ENCODE measurements around the gene APBB3.

DNA sequence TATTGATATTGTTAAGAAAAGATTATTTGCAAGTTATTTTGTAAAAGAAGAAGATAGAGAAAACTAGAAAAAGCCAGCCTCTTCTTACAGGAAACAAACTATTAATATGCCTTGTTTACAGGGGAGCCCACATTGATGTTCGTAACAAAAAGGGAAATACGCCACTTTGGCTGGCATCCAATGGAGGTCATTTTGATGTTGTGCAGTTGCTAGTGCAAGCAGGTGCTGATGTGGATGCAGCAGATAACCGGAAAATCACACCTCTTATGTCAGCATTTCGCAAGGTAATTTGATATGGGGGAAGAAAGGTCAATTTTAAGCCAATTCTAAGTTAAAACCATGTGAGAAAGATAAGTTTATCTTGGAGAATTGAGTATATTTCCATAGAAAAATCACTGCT lies 54.5 kb downstream of the APBB3 start:
- TF ChIP-seq POLR2A (IDR thresholded peaks at IDR 0.05), result no peak
- TF ChIP-seq, protein P1, sequence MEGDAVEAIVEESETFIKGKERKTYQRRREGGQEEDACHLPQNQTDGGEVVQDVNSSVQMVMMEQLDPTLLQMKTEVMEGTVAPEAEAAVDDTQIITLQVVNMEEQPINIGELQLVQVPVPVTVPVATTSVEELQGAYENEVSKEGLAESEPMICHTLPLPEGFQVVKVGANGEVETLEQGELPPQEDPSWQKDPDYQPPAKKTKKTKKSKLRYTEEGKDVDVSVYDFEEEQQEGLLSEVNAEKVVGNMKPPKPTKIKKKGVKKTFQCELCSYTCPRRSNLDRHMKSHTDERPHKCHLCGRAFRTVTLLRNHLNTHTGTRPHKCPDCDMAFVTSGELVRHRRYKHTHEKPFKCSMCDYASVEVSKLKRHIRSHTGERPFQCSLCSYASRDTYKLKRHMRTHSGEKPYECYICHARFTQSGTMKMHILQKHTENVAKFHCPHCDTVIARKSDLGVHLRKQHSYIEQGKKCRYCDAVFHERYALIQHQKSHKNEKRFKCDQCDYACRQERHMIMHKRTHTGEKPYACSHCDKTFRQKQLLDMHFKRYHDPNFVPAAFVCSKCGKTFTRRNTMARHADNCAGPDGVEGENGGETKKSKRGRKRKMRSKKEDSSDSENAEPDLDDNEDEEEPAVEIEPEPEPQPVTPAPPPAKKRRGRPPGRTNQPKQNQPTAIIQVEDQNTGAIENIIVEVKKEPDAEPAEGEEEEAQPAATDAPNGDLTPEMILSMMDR (IDR thresholded peaks at IDR 0.05), result no peak

Data from lower leg skin (tissue), 3 donors.